Astrocyte (in vitro differentiated cells and primary cell): Measurements from ENCODE around the gene PALB2. TPM values are rescaled to one million over a fixed set of nuclear protein-coding genes. Genes with fewer than 3 reads are reported as not detected.
A peak's percentile ranks its signal among the peaks of the same experiment; 100 is the strongest.

Experiments used
- DNase-seq: peaks from one replicate; pipeline ENCODE4 v3.0.0-alpha.2; 2010; ENCODE audit warnings: low read depth
- FAIRE-seq: peaks from 2 replicates; lab custom pipeline; 2011; peaks lifted over from hg19 to GRCh38; lab: Jason Lieb, UNC
- H2AFZ ChIP-seq: 2 replicates; pipeline ENCODE4 v1.6.0; 2012; ENCODE audit warnings: low read depth, low read length, inconsistent platforms
- H3K27ac ChIP-seq: 2 replicates; pipeline ENCODE4 v1.5.1; 2011; ENCODE audit warnings: low read depth, low read length, inconsistent platforms
- H3K27me3 ChIP-seq: 2 replicates; pipeline ENCODE4 v1.6.0; 2011; ENCODE audit warnings: low read length, inconsistent platforms; ENCODE audit not compliant: insufficient read depth
- H3K36me3 ChIP-seq: 2 replicates; pipeline ENCODE4 v1.5.1; 2011; ENCODE audit warnings: low read length, inconsistent platforms; ENCODE audit not compliant: insufficient read depth
- H3K4me1 ChIP-seq: 2 replicates; pipeline ENCODE4 v1.5.1; 2011; ENCODE audit warnings: low read length, inconsistent platforms; ENCODE audit not compliant: insufficient read depth
- H3K4me2 ChIP-seq: 2 replicates; pipeline ENCODE4 v1.6.0; 2012; ENCODE audit warnings: low read length, inconsistent platforms
- H3K4me3 ChIP-seq: 2 replicates; pipeline ENCODE4 v1.5.1; 2011; ENCODE audit warnings: low read depth, mild to moderate bottlenecking, low read length, inconsistent platforms; ENCODE audit not compliant: insufficient read depth
- H3K79me2 ChIP-seq: 2 replicates; pipeline ENCODE4 v1.6.0; 2012; ENCODE audit warnings: mild to moderate bottlenecking, low read length, inconsistent platforms; ENCODE audit not compliant: insufficient read depth
- H3K9ac ChIP-seq: 2 replicates; pipeline ENCODE4 v1.6.0; 2012; ENCODE audit warnings: mild to moderate bottlenecking, low read length, inconsistent platforms
- H3K9me3 ChIP-seq: 2 replicates; pipeline ENCODE4 v1.5.1; 2012; ENCODE audit warnings: low read depth, mild to moderate bottlenecking, low read length, inconsistent platforms; ENCODE audit not compliant: insufficient read depth
- H4K20me1 ChIP-seq: 2 replicates; pipeline ENCODE4 v1.6.0; 2012; ENCODE audit warnings: low read length, inconsistent platforms; ENCODE audit not compliant: insufficient read depth
- H3K27ac Mint-ChIP-seq: one replicate; pipeline ENCODE4 v1.8.0; 2021; ENCODE audit warnings: mild to moderate bottlenecking, mixed read lengths; ENCODE audit not compliant: unreplicated experiment
- H3K27me3 Mint-ChIP-seq: one replicate; pipeline ENCODE4 v1.8.0; 2021; ENCODE audit warnings: low read depth, mixed read lengths; ENCODE audit not compliant: unreplicated experiment
- H3K36me3 Mint-ChIP-seq: one replicate; pipeline ENCODE4 v1.8.0; 2021; ENCODE audit warnings: low read depth, mixed read lengths; ENCODE audit not compliant: unreplicated experiment
- H3K4me1 Mint-ChIP-seq: one replicate; pipeline ENCODE4 v1.8.0; 2021; ENCODE audit warnings: low read depth, mixed read lengths; ENCODE audit not compliant: unreplicated experiment
- H3K4me3 Mint-ChIP-seq: one replicate; pipeline ENCODE4 v1.8.0; 2021; ENCODE audit warnings: mild to moderate bottlenecking, moderate library complexity, mixed read lengths; ENCODE audit not compliant: unreplicated experiment
- H3K9me3 Mint-ChIP-seq: one replicate; pipeline ENCODE4 v1.8.0; 2021; ENCODE audit warnings: mild to moderate bottlenecking, mixed read lengths; ENCODE audit not compliant: unreplicated experiment
- CTCF ChIP-seq: IDR thresholded peaks from 2 replicates; pipeline ENCODE4 v1.5.1; 2011; ENCODE audit warnings: low read depth, mild to moderate bottlenecking, inconsistent platforms, low read length, moderate library complexity; ENCODE audit not compliant: insufficient read depth
- EZH2 ChIP-seq: IDR thresholded peaks from 2 replicates; pipeline ENCODE4 v1.6.1; 2012; ENCODE audit warnings: mild to moderate bottlenecking, low read length, inconsistent platforms; ENCODE audit not compliant: insufficient read depth
- total RNA-seq: library from RNA; stranded (reverse); gene quantifications from 2 replicates; pipeline ENCODE4 v1.2.1, GENCODE V29; 2021

Gene PALB2
- total RNA-seq, 1 donor from 2014 or later: 12.8 TPM

GRCh38 chr16:23594186-23594585 lies 46.9 kb downstream of the PALB2 start:
- Histone ChIP-seq H3K27me3 (no peaks in the 10 kb centered on the region), H3K79me2 (peaks cover 70% of the 10 kb centered on the region), H3K9me3 (no peaks in the 10 kb centered on the region), H3K27ac (no peak overlapping the region), H4K20me1 (peaks cover 47% of the 10 kb centered on the region), H3K4me2 (no peak overlapping the region), H3K4me1 (peaks cover 6% of the 10 kb centered on the region), H2AFZ (no peak overlapping the region), H3K9ac (no peak overlapping the region), H3K4me3 (no peak overlapping the region), H3K36me3 (peaks cover 27% of the 10 kb centered on the region)
- no peaks in the 10 kb centered on the region for H3K9me3 Mint-ChIP-seq
- H3K27ac Mint-ChIP-seq: no peak overlapping the region
- H3K4me3 Mint-ChIP-seq: no peak overlapping the region
- H3K27me3 Mint-ChIP-seq: no peaks in the 10 kb centered on the region
- DNase-seq (no peak), FAIRE-seq (no peak)
- H3K36me3 Mint-ChIP-seq: peaks cover 14% of the 10 kb centered on the region
- no peak for TF ChIP-seq EZH2
- TF ChIP-seq CTCF: no peak
- H3K4me1 Mint-ChIP-seq: peaks cover 2% of the 10 kb centered on the region

- peaks cover 19% of the 10 kb centered on the region for H3K36me3 Mint-ChIP-seq
- no peak overlapping the region for H2AFZ ChIP-seq
- no peaks in the 10 kb centered on the region for H3K9me3 ChIP-seq
- no peaks in the 10 kb centered on the region for H3K27me3 ChIP-seq
- no peak overlapping the region for H3K9ac ChIP-seq
- no peaks in the 10 kb centered on the region for H3K27me3 Mint-ChIP-seq
- DNase-seq (no peak), FAIRE-seq (no peak)
- no peak overlapping the region for H3K27ac ChIP-seq
- H3K4me2 ChIP-seq: no peak overlapping the region
- H3K9me3 Mint-ChIP-seq: no peaks in the 10 kb centered on the region
- peaks cover 83% of the 10 kb centered on the region for H3K79me2 ChIP-seq
- TF ChIP-seq CTCF (no peak), EZH2 (no peak)
- no peak overlapping the region for H3K4me3 ChIP-seq
- peaks cover 63% of the 10 kb centered on the region for H4K20me1 ChIP-seq
- H3K4me1 Mint-ChIP-seq: peaks cover 7% of the 10 kb centered on the region
- no peak overlapping the region for H3K4me3 Mint-ChIP-seq
- no peak overlapping the region for H3K27ac Mint-ChIP-seq
- H3K4me1 ChIP-seq: peaks cover 19% of the 10 kb centered on the region
- peaks cover 34% of the 10 kb centered on the region for H3K36me3 ChIP-seq
Measured at GRCh38 chr16:23590181-23590580, 50.9 kb downstream of the PALB2 start.

GRCh38 chr16:23587726-23588125 lies 53.4 kb downstream of the PALB2 start:
- H3K4me3 ChIP-seq: no peak overlapping the region
- Mint-ChIP-seq H3K9me3 (peaks cover 2% of the 10 kb centered on the region), H3K4me1 (peaks cover 5% of the 10 kb centered on the region), H3K36me3 (peaks cover 21% of the 10 kb centered on the region), H3K4me3 (no peak overlapping the region), H3K27ac (peak overlapping the region; percentile 41), H3K27me3 (no peaks in the 10 kb centered on the region)
- peaks cover 16% of the 10 kb centered on the region for H3K4me1 ChIP-seq
- H3K4me2 ChIP-seq: peak overlapping the region; percentile 69
- H2AFZ ChIP-seq: no peak overlapping the region
- peaks cover 38% of the 10 kb centered on the region for H3K36me3 ChIP-seq
- no peaks in the 10 kb centered on the region for H3K9me3 ChIP-seq
- TF ChIP-seq CTCF (no peak), EZH2 (no peak)
- FAIRE-seq (peak; percentile 50), DNase-seq (peak; percentile 96)
- peaks cover 52% of the 10 kb centered on the region for H4K20me1 ChIP-seq
- peak overlapping the region; percentile 72 for H3K27ac ChIP-seq
- H3K79me2 ChIP-seq: peaks cover 61% of the 10 kb centered on the region
- no peaks in the 10 kb centered on the region for H3K27me3 ChIP-seq
- H3K9ac ChIP-seq: peak overlapping the region; percentile 46
